LHCN-M2 (cell line): ENCODE data around the gene LPP. TPM values are rescaled to one million over a fixed set of nuclear protein-coding genes. Genes with fewer than 3 reads are reported as not detected.
A peak's percentile ranks its signal among the peaks of the same experiment; 100 is the strongest.
"Not testable (repeated sequence)": the region's sequence is repeated elsewhere in the genome, so short reads cannot be mapped to it uniquely, and the experiment has no call there.

Source experiments
- DNase-seq: peaks from one replicate; pipeline ENCODE4 v3.0.0-alpha.2; 2012; ENCODE audit warnings: low read depth
- polyA plus RNA-seq: library from polyadenylated mRNA; unstranded; fragments of >200 nt; gene quantifications from one replicate; pipeline ENCODE4 v1.2.1, GENCODE V29; 2012; ENCODE audit warnings: missing spikeins
- total RNA-seq: library from RNA; depleted of rRNA; stranded (reverse); fragments of >200 nt; gene quantifications from 2 replicates; pipeline ENCODE4 v1.2.3, GENCODE V29; 2014; rRNA removed

LPP gene, protein sequence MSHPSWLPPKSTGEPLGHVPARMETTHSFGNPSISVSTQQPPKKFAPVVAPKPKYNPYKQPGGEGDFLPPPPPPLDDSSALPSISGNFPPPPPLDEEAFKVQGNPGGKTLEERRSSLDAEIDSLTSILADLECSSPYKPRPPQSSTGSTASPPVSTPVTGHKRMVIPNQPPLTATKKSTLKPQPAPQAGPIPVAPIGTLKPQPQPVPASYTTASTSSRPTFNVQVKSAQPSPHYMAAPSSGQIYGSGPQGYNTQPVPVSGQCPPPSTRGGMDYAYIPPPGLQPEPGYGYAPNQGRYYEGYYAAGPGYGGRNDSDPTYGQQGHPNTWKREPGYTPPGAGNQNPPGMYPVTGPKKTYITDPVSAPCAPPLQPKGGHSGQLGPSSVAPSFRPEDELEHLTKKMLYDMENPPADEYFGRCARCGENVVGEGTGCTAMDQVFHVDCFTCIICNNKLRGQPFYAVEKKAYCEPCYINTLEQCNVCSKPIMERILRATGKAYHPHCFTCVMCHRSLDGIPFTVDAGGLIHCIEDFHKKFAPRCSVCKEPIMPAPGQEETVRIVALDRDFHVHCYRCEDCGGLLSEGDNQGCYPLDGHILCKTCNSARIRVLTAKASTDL
- 32.4 and 39.7 TPM in 2 replicates for total RNA-seq
- 10.1 TPM for polyA plus RNA-seq

GRCh38 chr3:188154014-188154808, at the start of gene LPP:
Gene LPP, plus strand, starts transcription at chr3:188154157. Its CDS starts 251,964 bp downstream, at chr3:188406121.
- peak; percentile 85 for DNase-seq

DNA sequence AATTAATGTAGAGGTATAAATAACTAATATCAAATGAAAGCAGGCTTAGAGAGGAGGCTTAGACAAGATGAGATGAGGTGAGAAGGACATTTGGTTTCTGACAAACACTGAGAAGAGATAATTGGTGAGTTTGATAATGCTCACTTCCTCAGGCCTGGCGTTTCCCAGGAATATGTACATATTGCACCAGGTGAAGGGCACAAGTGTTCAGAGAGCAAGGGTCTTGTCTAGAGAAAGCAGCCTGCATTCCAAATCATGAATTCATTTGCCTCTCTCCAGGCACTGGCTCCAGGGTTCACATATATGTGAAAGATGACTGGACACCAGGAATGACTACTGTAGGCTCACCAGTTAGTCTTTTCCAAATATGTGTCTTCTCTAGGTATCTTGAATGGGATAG, 48.0 kb upstream of the LPP start:
- no peak for DNase-seq

GRCh38 chr3:188106454-188106853, 47.5 kb upstream of the LPP start:
- DNase-seq: no peak

DNA sequence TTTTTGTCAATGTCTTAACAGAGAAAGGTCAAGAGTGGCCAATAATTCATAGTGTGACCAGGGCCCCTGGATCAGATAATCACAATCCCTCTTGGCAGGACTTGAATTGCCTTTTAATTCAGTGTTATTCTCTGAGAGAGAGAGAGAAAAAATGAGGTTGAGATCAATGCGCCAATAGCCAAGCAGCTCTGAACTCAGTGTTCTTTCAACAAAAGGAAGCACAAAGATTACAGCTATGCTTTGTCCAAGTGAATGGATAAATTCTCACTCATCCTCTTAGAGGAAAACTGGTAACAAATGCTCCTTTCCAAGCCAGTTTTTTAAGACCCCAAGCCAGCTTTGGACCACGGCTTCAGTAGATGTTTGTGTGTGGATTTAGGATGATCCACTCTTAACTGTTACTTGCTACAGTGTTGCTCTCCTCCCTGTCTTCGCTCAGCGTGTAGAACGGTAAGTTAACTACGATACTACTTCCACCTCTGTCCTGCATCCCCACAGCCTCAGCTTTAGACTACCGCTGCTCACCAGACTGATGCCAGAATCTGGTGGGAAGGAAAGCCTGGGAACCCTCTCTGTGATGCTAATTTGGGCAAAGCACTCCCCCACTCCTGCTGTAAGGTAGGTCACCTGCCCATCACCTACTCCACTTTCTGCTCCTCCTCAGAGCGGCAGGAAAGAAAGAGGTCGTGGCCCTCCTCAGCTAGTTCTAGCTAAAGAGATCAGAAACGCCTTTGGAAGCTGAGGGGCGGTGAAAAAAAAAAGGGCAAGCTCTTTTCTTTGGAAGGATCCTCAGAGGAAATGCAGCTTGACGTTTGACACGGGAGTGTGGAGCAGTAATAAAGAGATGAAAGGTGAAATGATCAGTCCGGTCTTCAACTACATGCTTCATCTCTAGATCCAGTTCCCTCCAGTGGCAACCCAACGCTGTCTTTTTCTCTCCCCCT, 46.8 kb upstream of the LPP start:
- DNase-seq: no peak

DNA sequence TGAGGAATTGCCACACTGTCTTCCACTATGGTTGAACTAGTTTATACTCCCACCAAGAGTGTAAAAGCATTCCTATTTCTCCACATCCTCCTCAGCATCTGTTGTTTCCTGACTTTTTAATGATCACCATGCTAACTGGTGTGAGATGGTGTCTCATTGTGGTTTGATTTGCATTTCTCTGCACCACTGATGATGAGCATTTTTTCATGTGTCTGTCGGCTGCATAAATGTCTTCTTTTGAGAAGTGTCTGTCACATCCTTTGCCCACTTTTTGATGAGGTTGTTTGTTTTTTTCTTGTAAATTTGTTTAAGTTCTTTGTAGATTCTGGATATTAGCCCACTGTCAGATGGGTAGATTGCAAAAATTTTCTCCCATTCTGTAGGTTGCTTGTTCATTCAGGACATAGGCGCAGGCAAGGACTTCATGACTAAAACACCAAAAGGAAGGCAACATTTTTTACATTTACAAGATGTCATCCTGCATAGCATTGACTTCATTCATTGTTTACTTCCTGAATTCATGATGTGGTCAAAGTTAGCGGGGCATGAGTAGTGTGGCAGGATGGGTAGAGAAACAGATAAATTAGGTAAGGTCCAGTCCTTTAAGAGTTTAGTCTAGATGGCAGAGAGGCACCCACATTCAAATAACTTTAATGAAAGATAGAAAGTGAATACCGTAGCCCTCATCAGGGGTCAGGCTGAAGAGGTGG, 45.1 kb upstream of the LPP start:
- DNase-seq: no peak

DNA sequence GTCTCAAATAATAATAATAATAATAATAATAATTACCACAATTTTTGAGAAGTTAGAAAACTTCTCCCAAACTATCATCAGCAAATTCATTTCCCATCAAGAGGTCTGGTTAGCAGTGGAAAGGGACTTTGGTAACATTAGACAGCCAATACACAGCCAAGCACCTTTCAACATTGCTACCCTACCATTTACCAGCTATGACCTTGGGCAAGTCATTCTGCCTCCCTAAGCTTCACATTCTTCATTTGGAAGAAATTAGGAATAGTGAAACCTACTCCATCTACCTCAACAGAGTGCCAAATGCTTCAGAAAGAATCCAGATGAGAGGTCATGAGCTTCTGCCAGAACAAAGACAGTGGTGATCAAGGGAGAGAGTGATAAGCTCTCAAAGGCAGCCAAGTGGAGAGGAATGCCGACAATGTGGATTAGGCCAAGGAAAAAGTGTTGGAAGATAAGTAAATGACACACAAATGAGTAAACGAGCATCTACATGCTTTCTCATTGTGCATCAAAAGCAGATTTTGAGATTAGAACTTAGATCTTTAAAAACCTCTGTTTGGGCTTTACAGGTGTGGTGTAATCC, 42.9 kb upstream of the LPP start:
- no peak for DNase-seq

GRCh38 chr3:188113756-188114155, 40.2 kb upstream of the LPP start:
- no peak for DNase-seq

DNA sequence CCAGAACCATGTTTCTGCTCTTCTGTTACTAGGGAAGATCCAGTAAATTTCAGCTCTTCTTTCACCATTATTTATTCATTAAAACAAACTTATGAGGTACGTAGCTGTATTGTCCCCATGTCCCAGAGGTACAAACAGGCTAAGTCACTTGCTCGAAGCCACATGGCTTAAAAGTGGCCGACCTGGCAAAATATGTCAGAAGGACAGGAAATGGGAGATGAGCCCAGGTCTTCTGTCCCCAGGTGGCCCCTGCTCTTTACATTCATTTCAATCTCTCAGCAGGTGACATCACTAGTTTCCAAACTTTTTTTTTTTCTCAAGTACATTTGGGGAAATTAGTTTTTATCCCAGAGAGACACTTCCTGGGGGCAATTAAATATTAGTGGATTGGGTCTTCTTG, 34.1 kb upstream of the LPP start:
- DNase-seq: no peak

DNA sequence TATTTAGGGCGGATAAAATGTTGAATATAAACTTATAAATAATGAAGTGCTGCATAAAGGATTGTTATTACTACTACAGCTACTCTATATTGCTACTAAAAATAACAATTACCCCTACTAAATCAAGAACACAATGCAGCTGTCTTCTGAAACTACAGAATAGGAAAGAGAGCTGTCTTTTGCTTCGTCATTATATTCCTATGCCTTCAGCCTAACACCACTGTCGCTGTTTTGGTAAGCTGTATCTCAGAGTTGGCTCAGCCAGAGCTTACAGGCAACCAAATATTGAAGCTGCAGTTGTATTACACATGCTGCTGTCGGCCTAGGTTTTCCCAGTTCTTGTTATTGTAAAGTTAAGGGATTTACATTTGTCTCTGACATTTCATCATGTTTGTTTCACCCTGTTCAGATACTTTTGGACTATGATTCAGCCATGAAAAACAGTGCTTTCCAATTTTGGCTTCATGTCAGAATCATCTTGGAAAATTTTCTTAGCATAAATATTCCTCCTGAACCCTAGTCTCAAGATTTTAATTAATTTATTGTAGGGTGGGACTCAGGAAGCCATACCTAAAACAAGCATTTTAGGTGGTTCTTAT, 31.3 kb upstream of the LPP start:
- DNase-seq: no peak

- DNase-seq: no peak
These were observed 30.6 kb upstream of the LPP start for GRCh38 chr3:188123170-188123905.

- DNase-seq: no peak
These were observed 29.8 kb upstream of the LPP start for GRCh38 chr3:188124184-188124583.

GRCh38 chr3:188125076-188125475, 28.9 kb upstream of the LPP start:
- DNase-seq: no peak

DNA sequence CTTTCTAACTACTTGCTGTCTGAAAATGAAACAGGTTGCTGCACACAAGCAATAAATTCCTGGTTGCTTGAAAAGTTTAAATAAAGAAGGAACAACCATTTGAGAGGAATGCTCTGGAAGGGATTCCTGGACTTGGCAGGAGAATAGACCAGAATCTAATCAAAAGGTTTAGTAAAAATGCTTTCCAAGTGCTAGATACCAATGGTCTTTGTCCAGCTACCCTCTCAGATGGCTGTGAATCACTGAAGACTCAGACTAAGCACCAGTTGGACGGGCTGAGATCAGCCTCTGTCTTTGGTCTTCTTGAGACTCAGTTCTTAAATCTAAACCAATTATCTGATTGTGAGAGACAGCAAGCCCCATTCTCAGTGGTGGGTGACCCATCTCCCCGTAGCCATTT, 27.7 kb upstream of the LPP start:
- no peak for DNase-seq

GRCh38 chr3:188126934-188127333, 27.0 kb upstream of the LPP start:
- no peak for DNase-seq

DNA sequence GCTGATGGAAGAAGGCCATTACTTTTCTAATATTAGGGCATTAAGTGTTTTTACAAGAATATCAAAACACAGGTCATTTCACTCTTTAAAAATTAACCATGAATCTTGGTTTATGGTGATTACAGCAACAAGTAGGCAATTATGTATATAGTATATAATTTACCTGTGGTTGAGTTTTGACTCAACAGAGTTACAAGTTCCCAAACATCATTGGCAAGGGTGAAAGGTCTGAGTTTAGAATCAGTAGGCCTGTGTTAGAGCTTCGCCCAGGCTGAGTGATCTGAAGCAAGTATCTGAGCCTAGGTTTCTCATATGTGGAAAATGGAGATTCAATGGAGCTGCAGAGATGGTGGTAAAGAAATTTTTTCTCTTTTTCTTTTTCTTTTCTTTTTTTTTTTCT, 25.1 kb upstream of the LPP start:
- DNase-seq: no peak

GRCh38 chr3:188131023-188131422, 22.9 kb upstream of the LPP start:
- not testable (repeated sequence) for DNase-seq

- DNase-seq: peak; percentile 75
These were observed 20.7 kb upstream of the LPP start for GRCh38 chr3:188133219-188133618.

- peak; percentile 82 for DNase-seq
These were observed 20.3 kb upstream of the LPP start for GRCh38 chr3:188133646-188134045.

- no peak for DNase-seq
These were observed 19.9 kb upstream of the LPP start for GRCh38 chr3:188134079-188134478.
